CD14-positive monocyte (primary cell): ENCODE data around the gene ACTRT2. TPM values are rescaled to one million over a fixed set of nuclear protein-coding genes. Genes with fewer than 3 reads are reported as not detected.

Experiments
- DNase-seq, 3 donors: peaks; one replicate each; pipeline ENCODE4 v3.0.0-alpha.2; 2011 to 2022
- H2AFZ ChIP-seq: 2 replicates; pipeline ENCODE4 v1.6.0; 2012; ENCODE audit warnings: mild to moderate bottlenecking, low read depth, low read length, inconsistent platforms; ENCODE audit not compliant: insufficient read depth, poor library complexity, severe bottlenecking
- H3K27ac ChIP-seq, 2 donors: 1 replicate in 1 of 2; 2 replicates in 1 of 2; pipeline ENCODE4 v1.5.1; 2012 to 2013; ENCODE audit warnings: low read length in 2 of 2, control low read depth in 1 of 2, inconsistent platforms in 1 of 2, low read depth in 1 of 2, mild to moderate bottlenecking in 1 of 2
- H3K27me3 ChIP-seq, 2 donors: one replicate each; pipeline versions ENCODE4 v1.6.0 to v1.6.1; 2011 to 2013; ENCODE audit warnings: low read length in 2 of 2; ENCODE audit not compliant: control insufficient read depth in 2 of 2, insufficient read depth in 2 of 2
- H3K36me3 ChIP-seq, 2 donors: replicated peaks in 1 of 2; 1 replicate in 1 of 2; 2 replicates in 1 of 2; pipeline versions ENCODE4 v1.5.1 to v1.6.1; 2012 to 2013; ENCODE audit warnings: low read length in 2 of 2, control low read depth in 1 of 2, inconsistent platforms in 1 of 2, mild to moderate bottlenecking in 1 of 2; ENCODE audit not compliant: insufficient read depth in 2 of 2, control insufficient read depth in 1 of 2
- H3K4me1 ChIP-seq, 2 donors: 1 replicate in 1 of 2; 2 replicates in 1 of 2; pipeline versions ENCODE4 v1.5.1 to v1.6.1; 2012 to 2013; ENCODE audit warnings: low read length in 2 of 2, control low read depth in 1 of 2, inconsistent platforms in 1 of 2, mild to moderate bottlenecking in 1 of 2, moderate library complexity in 1 of 2; ENCODE audit not compliant: insufficient read depth in 2 of 2, control insufficient read depth in 1 of 2
- H3K4me2 ChIP-seq: replicated peaks from 2 replicates; pipeline ENCODE3; 2012; ENCODE audit warnings: low read length, moderate library complexity, mild to moderate bottlenecking; ENCODE audit not compliant: poor library complexity, severe bottlenecking; ENCODE audit errors: extremely low read depth
- H3K4me3 ChIP-seq, 3 experiments: fragments of 200-600 bp in 1 of 3; sonication (generic) in 1 of 3; replicated peaks in 1 of 3; 1 replicate in 2 of 3; 2 replicates in 1 of 3; pipeline ENCODE4 v1.5.1; 2011 to 2013; ENCODE audit warnings: low read length in 3 of 3, mild to moderate bottlenecking in 3 of 3, control low read depth in 2 of 3, low read depth in 2 of 3, inconsistent platforms in 1 of 3, moderate library complexity in 1 of 3
- H3K79me2 ChIP-seq: 2 replicates; pipeline ENCODE4 v1.6.0; 2012; ENCODE audit warnings: mild to moderate bottlenecking, control low read depth, inconsistent platforms, low read length, moderate library complexity; ENCODE audit not compliant: insufficient read depth
- H3K9ac ChIP-seq: 2 replicates; pipeline ENCODE4 v1.6.0; 2017; ENCODE audit warnings: low read length, mild to moderate bottlenecking; ENCODE audit not compliant: insufficient read depth, poor library complexity, severe bottlenecking
- H3K9me3 ChIP-seq, 2 donors: replicated peaks in 1 of 2; 1 replicate in 1 of 2; 2 replicates in 1 of 2; pipeline versions ENCODE4 v1.5.1 to v1.6.1; 2012 to 2013; ENCODE audit warnings: low read length in 2 of 2, control low read depth in 1 of 2; ENCODE audit not compliant: control insufficient read depth in 1 of 2, insufficient read depth in 1 of 2
- H4K20me1 ChIP-seq: 2 replicates; pipeline ENCODE4 v1.6.0; 2012; ENCODE audit warnings: mild to moderate bottlenecking, low read length, control low read depth, moderate library complexity; ENCODE audit not compliant: insufficient read depth
- H3K27ac Mint-ChIP-seq, 7 donors: one replicate each; pipeline ENCODE4 v1.8.0; 2020; ENCODE audit warnings: mild to moderate bottlenecking in 7 of 7, mixed read lengths in 7 of 7, moderate library complexity in 6 of 7, inconsistent platforms in 2 of 7
- H3K27me3 Mint-ChIP-seq, 3 donors: one replicate each; pipeline ENCODE4 v1.8.0; 2021 to 2022; ENCODE audit warnings: low read depth in 3 of 3, mild to moderate bottlenecking in 3 of 3, mixed read lengths in 3 of 3, moderate library complexity in 3 of 3, inconsistent platforms in 1 of 3
- H3K36me3 Mint-ChIP-seq, 2 donors: one replicate each; pipeline ENCODE4 v1.8.0; 2020; ENCODE audit warnings: mixed read lengths in 2 of 2, inconsistent platforms in 1 of 2, mild to moderate bottlenecking in 1 of 2
- H3K4me1 Mint-ChIP-seq: one replicate; pipeline ENCODE4 v1.8.0; 2020; ENCODE audit warnings: mild to moderate bottlenecking, mixed read lengths
- H3K4me3 Mint-ChIP-seq, 2 donors: one replicate each; pipeline ENCODE4 v1.8.0; 2020; ENCODE audit warnings: mild to moderate bottlenecking in 2 of 2, mixed read lengths in 2 of 2, moderate library complexity in 1 of 2
- H3K9me3 Mint-ChIP-seq, 7 donors: one replicate each; pipeline ENCODE4 v1.8.0; 2020 to 2022; ENCODE audit warnings: mixed read lengths in 7 of 7, mild to moderate bottlenecking in 6 of 7, moderate library complexity in 6 of 7, inconsistent platforms in 2 of 7
- CTCF ChIP-seq: fragments of 200-600 bp; IDR thresholded peaks from one replicate; pipeline ENCODE4 v1.8.0; 2022; ENCODE audit warnings: antibody characterized with exemption, mild to moderate bottlenecking
- WGBS: methylation state at CpG from one replicate; pipeline ENCODE4 v1.1.5; 2013; ENCODE audit warnings: missing lambda C conversion rate; ENCODE audit not compliant: insufficient coverage; 5-methylcytosine and 5-hydroxymethylcytosine counted together
- intact Hi-C, 2 donors: fragments of 100-400 bp; cut with micrococcal nuclease; formaldehyde crosslinking; loops; one replicate each; pipeline versions ENCODE4 v1.15.0 to v1.15.1; 2023
- polyA plus RNA-seq, 3 donors: library from polyadenylated mRNA; depleted of rRNA in 1 of 3; unstranded in 2 of 3; stranded (reverse) in 1 of 3; fragments of 300-500 nt in 2 of 3; fragments of >200 nt in 1 of 3; fragmentation: Illumina TruSeq in 2 of 3; gene quantifications; 1 replicate in 2 of 3; 2 replicates in 1 of 3; pipeline ENCODE4 v1.2.3, GENCODE V29; 2012 to 2021

The ACTRT2 gene
- polyA plus RNA-seq, 3 donors, result not detected

- no peak overlapping the region for H3K27ac ChIP-seq
- Mint-ChIP-seq H3K27me3 (peaks cover 0 to 15% (median 6%) of the 10 kb centered on the region in 3 donors), H3K36me3 (no peaks in the 10 kb centered on the region), H3K9me3 (no peaks in the 10 kb centered on the region), H3K27ac (no peak overlapping the region), H3K4me3 (no peak overlapping the region), H3K4me1 (no peaks in the 10 kb centered on the region)
- H3K4me3 ChIP-seq, result no peak overlapping the region
- no peaks in the 10 kb centered on the region for H3K4me1 ChIP-seq
- DNase-seq, result no peak
- peaks cover 0 to 8% of the 10 kb centered on the region in 2 donors for H3K27me3 ChIP-seq
- no peaks in the 10 kb centered on the region for H3K79me2 ChIP-seq
- no peak overlapping the region for H2AFZ ChIP-seq
- no peak overlapping the region for H3K4me2 ChIP-seq
- no peaks in the 10 kb centered on the region for H3K36me3 ChIP-seq
- 12% methylated on average over 13 of the region's 18 CpGs for WGBS
- H4K20me1 ChIP-seq, result no peaks in the 10 kb centered on the region
- H3K9me3 ChIP-seq, result no peaks in the 10 kb centered on the region
- intact Hi-C loops, result no loop called here
- no peak overlapping the region for H3K9ac ChIP-seq
- TF ChIP-seq CTCF, result no peak
Measured at GRCh38 chr1:2973601-2974593, 47.4 kb upstream of the ACTRT2 start.

GRCh38 chr1:2974701-2975301 lies 46.5 kb upstream of the ACTRT2 start:
- Mint-ChIP-seq H3K27me3 (peaks cover 0 to 9% (median 6%) of the 10 kb centered on the region in 3 donors), H3K9me3 (no peaks in the 10 kb centered on the region), H3K4me1 (no peaks in the 10 kb centered on the region), H3K36me3 (no peaks in the 10 kb centered on the region), H3K4me3 (no peak overlapping the region), H3K27ac (no peak overlapping the region)
- TF ChIP-seq CTCF, result no peak
- no peak for DNase-seq
- Histone ChIP-seq H3K4me2 (no peak overlapping the region), H3K4me3 (no peak overlapping the region), H3K9me3 (no peaks in the 10 kb centered on the region), H3K36me3 (no peaks in the 10 kb centered on the region), H2AFZ (no peak overlapping the region), H4K20me1 (no peaks in the 10 kb centered on the region), H3K27me3 (peaks cover 0 to 3% of the 10 kb centered on the region in 2 donors), H3K9ac (no peak overlapping the region), H3K4me1 (no peaks in the 10 kb centered on the region), H3K79me2 (no peaks in the 10 kb centered on the region), H3K27ac (no peak overlapping the region)
- intact Hi-C loops, result no loop called here
- WGBS, result 74% methylated on average over 14 of the region's 18 CpGs
